T-helper 17 cell (primary cell): ENCODE data around the gene GSTA1. TPM values are rescaled to one million over a fixed set of nuclear protein-coding genes. Genes with fewer than 3 reads are reported as not detected.

Experiments used
- total RNA-seq, 4 donors: library from RNA in 2 of 4; stranded (reverse) in 2 of 4; gene quantifications; one replicate each; pipeline ENCODE4 v1.2.3 and lab custom pipeline; 2022 to 2026

GSTA1 gene
- total RNA-seq, 2 donors from 2014 or later, result 0.63 TPM; not detected in 1

Other genes with a start within 250 kb of the GSTA1 start
- 1 to 10 TPM; 8.6 to 8.9 TPM for gene TRAM2, start 226.8 kb downstream of the GSTA1 start, total RNA-seq
- 1 to 10 TPM; 7.8 to 8.7 TPM for gene TMEM14A, start 132.7 kb downstream of the GSTA1 start, total RNA-seq
- gene GSTA2, start 40.3 kb downstream of the GSTA1 start, total RNA-seq, result not detected
- not detected for gene GSTA5, start 37.0 kb upstream of the GSTA1 start, total RNA-seq
- gene GSTA3, start 105.9 kb upstream of the GSTA1 start, total RNA-seq, result not detected
- under 1 TPM; 0.60 to 0.87 TPM for gene GSTA4, start 191.5 kb upstream of the GSTA1 start, total RNA-seq